ENCODE measurements around the gene NR2C2AP. TPM values are rescaled to one million over a fixed set of nuclear protein-coding genes. Genes with fewer than 3 reads are reported as not detected.

NR2C2AP gene
- total RNA-seq, 4 donors from 2014 or later: 14.0 to 21.4 (median 16.8) TPM

DNA sequence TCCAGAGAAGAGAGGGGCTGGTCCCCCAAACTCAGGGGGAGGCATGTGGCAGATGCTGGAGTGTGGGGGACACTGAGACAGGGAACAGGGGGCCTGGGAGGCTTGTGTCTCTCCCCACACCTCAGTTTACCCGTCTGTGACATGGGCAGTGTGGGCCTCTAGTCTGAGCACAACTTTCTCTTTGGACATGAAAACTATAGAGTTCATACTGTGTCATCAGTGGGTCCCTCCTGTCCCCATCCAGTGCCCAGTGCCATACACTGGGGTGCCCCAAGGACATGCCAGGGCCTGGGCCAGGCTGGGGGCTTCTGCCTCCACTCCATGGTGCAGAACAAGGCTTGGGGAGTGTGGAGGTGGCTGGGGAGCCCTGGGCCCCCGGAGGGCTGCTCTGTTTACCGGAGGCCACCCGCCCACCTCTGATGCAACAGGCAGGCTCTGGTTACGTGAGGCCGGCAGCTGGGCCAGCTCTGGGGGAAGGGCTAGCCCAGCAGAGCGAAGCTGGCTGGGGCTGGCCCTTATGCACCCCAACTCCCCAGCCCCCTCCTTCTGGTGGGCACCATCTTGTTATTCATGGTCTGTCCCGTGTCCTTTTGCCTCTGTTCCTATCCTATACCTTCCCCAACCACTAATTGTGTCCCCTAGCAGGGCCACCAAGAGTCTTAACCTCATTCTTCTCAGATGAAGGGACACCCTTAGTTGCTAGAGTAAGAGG lies 31.2 kb downstream of the NR2C2AP start:
- Histone ChIP-seq H3K27me3 (peaks cover 24% of the 10 kb centered on the region), H3K36me3 (peaks cover 0 to 26% of the 10 kb centered on the region in 2 donors), H3K9me3 (no peaks in the 10 kb centered on the region), H3K27ac (no peak overlapping the region), H3K4me1 (peaks cover 0 to 26% (median 0%) of the 10 kb centered on the region in 3 donors), H3K4me3 (no peak overlapping the region)
- ATAC-seq: peak; percentile 60
- no peak for TF ChIP-seq POLR2A (IDR thresholded peaks at IDR 0.05)
- no peak for TF ChIP-seq EP300 (IDR thresholded peaks at IDR 0.05)
- TF ChIP-seq, protein P1, sequence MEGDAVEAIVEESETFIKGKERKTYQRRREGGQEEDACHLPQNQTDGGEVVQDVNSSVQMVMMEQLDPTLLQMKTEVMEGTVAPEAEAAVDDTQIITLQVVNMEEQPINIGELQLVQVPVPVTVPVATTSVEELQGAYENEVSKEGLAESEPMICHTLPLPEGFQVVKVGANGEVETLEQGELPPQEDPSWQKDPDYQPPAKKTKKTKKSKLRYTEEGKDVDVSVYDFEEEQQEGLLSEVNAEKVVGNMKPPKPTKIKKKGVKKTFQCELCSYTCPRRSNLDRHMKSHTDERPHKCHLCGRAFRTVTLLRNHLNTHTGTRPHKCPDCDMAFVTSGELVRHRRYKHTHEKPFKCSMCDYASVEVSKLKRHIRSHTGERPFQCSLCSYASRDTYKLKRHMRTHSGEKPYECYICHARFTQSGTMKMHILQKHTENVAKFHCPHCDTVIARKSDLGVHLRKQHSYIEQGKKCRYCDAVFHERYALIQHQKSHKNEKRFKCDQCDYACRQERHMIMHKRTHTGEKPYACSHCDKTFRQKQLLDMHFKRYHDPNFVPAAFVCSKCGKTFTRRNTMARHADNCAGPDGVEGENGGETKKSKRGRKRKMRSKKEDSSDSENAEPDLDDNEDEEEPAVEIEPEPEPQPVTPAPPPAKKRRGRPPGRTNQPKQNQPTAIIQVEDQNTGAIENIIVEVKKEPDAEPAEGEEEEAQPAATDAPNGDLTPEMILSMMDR (IDR thresholded peaks at IDR 0.05): no peak
- no CpG with 5 or more reads among the region's 8 CpGs for WGBS, 2 donors (ENCODE audit: low coverage in 1 of 2)

DNA sequence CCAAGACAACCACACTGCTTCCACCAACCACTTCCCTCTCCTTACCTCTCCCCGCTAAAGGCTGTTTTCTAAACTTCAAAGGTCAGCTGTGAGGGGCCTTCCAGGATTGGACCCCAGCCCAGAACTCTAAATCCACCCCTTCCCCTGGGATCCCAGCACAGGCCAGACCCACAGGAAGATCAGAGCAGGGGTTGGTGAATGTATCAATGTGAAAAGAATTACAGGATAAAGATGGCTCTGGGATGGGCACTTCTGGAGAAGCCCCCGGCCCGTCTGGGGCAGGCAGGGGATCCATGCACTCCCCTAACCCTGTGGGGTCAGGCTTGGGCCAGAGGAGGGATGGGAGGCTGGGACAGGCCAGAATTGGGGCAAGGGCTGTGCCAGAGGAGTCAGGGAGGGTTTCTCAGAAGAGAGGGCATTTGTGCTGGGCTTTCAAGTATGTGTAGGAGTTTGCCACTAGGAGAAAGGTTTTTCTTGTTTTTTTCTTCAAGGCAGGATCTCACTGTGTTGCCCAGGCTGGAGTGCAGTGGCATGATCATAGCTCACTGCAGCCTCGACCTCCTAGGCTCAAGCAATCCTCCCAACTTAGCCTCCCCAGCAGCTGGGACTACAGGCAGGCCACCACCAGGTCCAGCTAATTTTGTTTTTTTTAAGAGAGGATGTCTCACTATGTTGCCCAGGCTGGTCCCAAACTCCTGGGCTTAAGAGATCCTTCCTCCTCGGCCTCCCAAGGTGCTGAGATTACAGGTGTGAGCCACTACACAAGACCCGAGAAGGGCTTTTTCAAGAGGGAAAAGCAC lies 32.1 kb downstream of the NR2C2AP start:
- WGBS, 2 donors (ENCODE audit: low coverage in 1 of 2): 14 to 56% methylated on average over 1 to 3 of the region's 6 CpGs
- no peak overlapping the region for H3K4me3 ChIP-seq
- no peak for ATAC-seq

DNA sequence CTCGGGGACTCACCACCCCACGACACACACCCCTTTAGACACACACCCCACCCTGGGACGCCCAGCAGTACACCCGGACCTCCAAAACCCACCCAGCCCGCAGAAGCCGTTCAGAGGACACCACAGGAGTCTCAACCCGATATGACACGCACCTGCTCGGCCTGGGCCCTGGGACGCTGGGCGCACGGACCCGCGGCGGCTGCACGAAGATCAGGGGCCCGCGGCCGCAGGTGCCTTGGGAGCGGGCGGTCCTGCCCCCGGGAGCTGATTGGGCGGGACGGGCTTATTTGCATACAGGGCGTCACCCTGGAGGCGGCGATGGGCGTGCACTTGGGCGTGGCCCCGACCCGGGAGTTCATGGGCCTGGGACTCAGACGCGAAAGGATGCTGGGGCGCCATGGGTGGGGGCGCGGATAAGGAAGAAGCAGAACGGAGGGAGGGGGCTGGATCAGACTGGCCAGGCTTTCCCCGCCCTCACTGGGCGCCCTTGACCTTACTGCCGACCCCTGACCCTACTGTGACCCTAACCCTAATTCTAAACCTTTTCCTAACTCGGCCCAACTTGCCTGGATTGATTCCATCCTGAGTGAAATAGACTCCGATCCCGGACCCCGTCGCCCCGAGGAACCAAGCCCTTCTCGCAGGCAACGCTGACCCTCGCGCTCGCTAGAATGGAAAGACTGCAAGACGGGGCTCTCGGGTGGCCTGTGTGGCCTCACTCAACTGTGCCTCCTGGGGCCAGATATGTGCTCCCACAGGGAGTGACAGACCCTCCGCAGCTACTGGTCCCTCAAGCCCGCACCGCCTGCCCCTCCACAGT lies 33.0 kb downstream of the NR2C2AP start, which contains the start of gene MEF2B:
TSS of gene MEF2B (minus strand) at position 211 of the 820 bp plus-strand sequence. CDS start 19,528 bp downstream, outside the sequence.
- no peak for TF ChIP-seq POLR2AphosphoS5 (IDR thresholded peaks at IDR 0.05)
- TF ChIP-seq, protein P1 (IDR thresholded peaks at IDR 0.05): no peak
- no peak for TF ChIP-seq EP300 (IDR thresholded peaks at IDR 0.05)
- TF ChIP-seq POLR2A (IDR thresholded peaks at IDR 0.05): no peak
- ATAC-seq: peak; percentile 83
- Histone ChIP-seq H3K4me3 (peak within 1 kb of the TSS in 1 of 2 donors; percentile 35), H3K9me3 (no peaks in the 10 kb centered on the region), H3K27me3 (peaks cover 24% of the 10 kb centered on the region), H3K36me3 (peaks cover 0 to 10% of the 10 kb centered on the region in 2 donors), H3K27ac (no peak within 1 kb of the TSS), H3K4me1 (peaks cover 0 to 26% (median 0%) of the 10 kb centered on the region in 3 donors)
- 19 to 21% methylated on average over 8 to 10 of the region's 56 CpGs for WGBS, 2 donors (ENCODE audit: low coverage in 1 of 2)

More for the DNA sequence above, 32.1 kb downstream of the NR2C2AP start:
- H3K4me1 ChIP-seq: peaks cover 0 to 26% (median 0%) of the 10 kb centered on the region in 3 donors
- H3K36me3 ChIP-seq: peaks cover 0 to 17% of the 10 kb centered on the region in 2 donors
- no peak overlapping the region for H3K27ac ChIP-seq
- TF ChIP-seq, protein P1 (IDR thresholded peaks at IDR 0.05): no peak
- TF ChIP-seq POLR2A (IDR thresholded peaks at IDR 0.05): no peak
- TF ChIP-seq EP300 (IDR thresholded peaks at IDR 0.05): no peak
- TF ChIP-seq POLR2AphosphoS5 (IDR thresholded peaks at IDR 0.05): no peak
- peaks cover 24% of the 10 kb centered on the region for H3K27me3 ChIP-seq
- H3K9me3 ChIP-seq: no peaks in the 10 kb centered on the region

DNA sequence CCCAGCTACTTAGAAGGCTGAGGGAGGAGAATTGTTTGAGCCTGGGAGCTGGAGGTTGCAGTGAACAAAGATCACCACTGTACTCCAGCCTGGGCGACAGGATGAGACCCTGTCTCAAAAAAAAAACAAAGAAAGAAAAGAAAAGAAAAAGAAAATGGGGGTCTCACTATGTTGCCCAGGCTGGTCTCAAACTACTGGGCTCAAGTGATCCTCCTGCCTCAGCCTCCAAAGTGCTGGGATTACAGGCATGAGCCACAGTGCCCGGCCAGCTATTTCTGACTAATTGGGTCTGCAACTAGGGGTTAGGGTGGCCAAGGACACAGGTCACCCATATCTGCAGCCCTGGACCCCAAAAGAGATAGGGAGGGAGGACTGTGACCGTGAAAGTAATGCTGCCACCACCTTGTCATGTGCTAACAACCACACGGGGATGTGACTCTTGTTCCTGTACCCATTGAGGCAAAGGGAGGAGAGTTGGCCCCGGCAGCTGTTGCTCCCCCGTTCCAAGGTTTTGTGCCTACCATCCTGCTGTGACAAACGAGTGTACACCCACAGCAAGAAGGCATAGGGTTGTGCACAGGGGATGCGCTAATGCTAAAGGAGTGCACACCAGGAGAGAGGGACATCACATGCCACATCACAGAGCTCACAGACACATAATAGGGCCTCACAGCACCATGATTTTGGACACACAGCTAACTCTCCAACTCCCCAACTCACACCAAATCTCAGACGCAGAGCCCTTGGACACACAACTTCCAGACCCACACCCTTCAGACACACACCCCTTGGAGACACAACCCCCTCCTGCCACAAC lies 33.8 kb downstream of the NR2C2AP start:
- WGBS, 2 donors (ENCODE audit: low coverage in 1 of 2): 80 to 100% methylated on average over 1 to 6 of the region's 9 CpGs
- no peak for ATAC-seq
- no peaks in the 10 kb centered on the region for H3K9me3 ChIP-seq
- H3K4me1 ChIP-seq: peaks cover 0 to 20% (median 0%) of the 10 kb centered on the region in 3 donors
- TF ChIP-seq POLR2A (IDR thresholded peaks at IDR 0.05) (no peak), EP300 (IDR thresholded peaks at IDR 0.05) (no peak), POLR2AphosphoS5 (IDR thresholded peaks at IDR 0.05) (no peak)
- TF ChIP-seq, protein P1 (IDR thresholded peaks at IDR 0.05): no peak
- peaks cover 24% of the 10 kb centered on the region for H3K27me3 ChIP-seq
- H3K36me3 ChIP-seq: peaks cover 0 to 10% of the 10 kb centered on the region in 2 donors
- peak overlapping the region in 1 of 2 donors; percentile 35 for H3K4me3 ChIP-seq
- H3K27ac ChIP-seq: no peak overlapping the region
